ENCODE data around the gene ZYX. TPM values are rescaled to one million over a fixed set of nuclear protein-coding genes. Genes with fewer than 3 reads are reported as not detected.
A peak's percentile ranks its signal among the peaks of the same experiment; 100 is the strongest.

Gene ZYX
- polyA plus RNA-seq, 2 of the 4 experiments (the other 2 are of a cell fraction): 13.3 to 109 TPM

DNA sequence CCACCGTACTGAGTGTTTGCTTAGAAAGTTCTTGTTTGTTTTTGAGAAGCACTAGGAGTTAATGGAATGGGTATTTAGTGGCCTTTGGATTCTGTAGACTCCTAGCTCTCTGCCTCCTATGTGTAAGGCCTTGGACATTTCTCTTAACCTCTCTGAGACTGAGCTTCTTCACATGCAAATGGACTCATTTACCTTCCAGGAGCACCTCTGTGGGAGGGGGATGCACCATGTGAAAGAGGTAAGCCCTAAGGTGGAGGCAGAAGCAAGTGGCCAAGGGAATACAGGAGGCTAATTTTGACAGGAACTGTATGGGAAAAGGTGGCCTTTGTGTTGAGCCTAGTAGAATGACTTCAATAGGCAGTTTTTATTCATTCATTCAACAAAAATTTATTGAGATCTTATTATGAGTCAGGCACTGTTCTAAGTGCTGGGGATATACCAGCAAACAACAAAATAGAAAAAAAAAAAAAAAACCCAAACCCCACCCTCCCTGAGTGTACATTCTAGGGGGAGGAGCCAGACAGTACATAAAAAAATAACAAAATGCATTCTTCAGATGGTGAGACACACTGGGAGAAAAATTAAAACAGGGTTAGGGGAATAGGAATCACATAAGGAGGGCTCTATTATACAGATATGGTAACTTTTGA lies 36.7 kb downstream of the ZYX start:
- Histone ChIP-seq H3K4me3 (no peak overlapping the region), H3K4me2 (no peak overlapping the region), H3K27ac (no peak overlapping the region), H3K4me1 (peaks cover 5% of the 10 kb centered on the region; the same call in 1 of the 3 replicates), H3K9me3 (0 out of 3 replicates have a peak, but pooled peaks cover 3% of the 10 kb centered on the region)
- ChIA-PET CTCF (interaction anchor here (1.1 to 5.4 kb wide), 17 partner anchors 10 to 178 kb away, joined by 3 to 46 read pairs (median 8); partner anchors contain the start of gene EPHA1), POLR2A (no interaction called here)
- FAIRE-seq (no peak), ATAC-seq (no peak), DNase-seq (ENCODE audit: low read depth in 1 of 2, low spot score in 1 of 2) (no peak)
- TF ChIP-seq, protein P1, sequence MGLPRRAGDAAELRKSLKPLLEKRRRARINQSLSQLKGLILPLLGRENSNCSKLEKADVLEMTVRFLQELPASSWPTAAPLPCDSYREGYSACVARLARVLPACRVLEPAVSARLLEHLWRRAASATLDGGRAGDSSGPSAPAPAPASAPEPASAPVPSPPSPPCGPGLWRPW (IDR thresholded peaks at IDR 0.05): no peak
- TF ChIP-seq, protein P2, sequence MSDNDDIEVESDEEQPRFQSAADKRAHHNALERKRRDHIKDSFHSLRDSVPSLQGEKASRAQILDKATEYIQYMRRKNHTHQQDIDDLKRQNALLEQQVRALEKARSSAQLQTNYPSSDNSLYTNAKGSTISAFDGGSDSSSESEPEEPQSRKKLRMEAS (IDR thresholded peaks at IDR 0.05): no peak
- TF ChIP-seq MAZ (IDR thresholded peaks at IDR 0.05; ENCODE audit: borderline replicate concordance, low read depth, low read length) (no peak), RNF2 (IDR thresholded peaks at IDR 0.05; ENCODE audit: borderline replicate concordance, low read depth) (no peak), POLR2AphosphoS2 (conservative IDR thresholded peaks at IDR 0.05; ENCODE audit: low read length) (no peak), FOXS1 (CRISPR knock-in tag; IDR thresholded peaks at IDR 0.05) (no peak), HOXB5 (CRISPR knock-in tag; IDR thresholded peaks at IDR 0.05) (no peak), CHD4 (IDR thresholded peaks at IDR 0.05; ENCODE audit: borderline replicate concordance) (no peak)
- TF ChIP-seq, protein P3, sequence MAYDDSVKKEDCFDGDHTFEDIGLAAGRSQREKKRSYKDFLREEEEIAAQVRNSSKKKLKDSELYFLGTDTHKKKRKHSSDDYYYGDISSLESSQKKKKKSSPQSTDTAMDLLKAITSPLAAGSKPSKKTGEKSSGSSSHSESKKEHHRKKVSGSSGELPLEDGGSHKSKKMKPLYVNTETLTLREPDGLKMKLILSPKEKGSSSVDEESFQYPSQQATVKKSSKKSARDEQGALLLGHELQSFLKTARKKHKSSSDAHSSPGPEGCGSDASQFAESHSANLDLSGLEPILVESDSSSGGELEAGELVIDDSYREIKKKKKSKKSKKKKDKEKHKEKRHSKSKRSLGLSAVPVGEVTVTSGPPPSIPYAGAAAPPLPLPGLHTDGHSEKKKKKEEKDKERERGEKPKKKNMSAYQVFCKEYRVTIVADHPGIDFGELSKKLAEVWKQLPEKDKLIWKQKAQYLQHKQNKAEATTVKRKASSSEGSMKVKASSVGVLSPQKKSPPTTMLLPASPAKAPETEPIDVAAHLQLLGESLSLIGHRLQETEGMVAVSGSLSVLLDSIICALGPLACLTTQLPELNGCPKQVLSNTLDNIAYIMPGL (CRISPR knock-in tag; IDR thresholded peaks at IDR 0.05; ENCODE audit: borderline replicate concordance): no peak
- WGBS (ENCODE audit: missing lambda C conversion rate): 32% methylated on average over 1 of the region's 1 CpG

DNA sequence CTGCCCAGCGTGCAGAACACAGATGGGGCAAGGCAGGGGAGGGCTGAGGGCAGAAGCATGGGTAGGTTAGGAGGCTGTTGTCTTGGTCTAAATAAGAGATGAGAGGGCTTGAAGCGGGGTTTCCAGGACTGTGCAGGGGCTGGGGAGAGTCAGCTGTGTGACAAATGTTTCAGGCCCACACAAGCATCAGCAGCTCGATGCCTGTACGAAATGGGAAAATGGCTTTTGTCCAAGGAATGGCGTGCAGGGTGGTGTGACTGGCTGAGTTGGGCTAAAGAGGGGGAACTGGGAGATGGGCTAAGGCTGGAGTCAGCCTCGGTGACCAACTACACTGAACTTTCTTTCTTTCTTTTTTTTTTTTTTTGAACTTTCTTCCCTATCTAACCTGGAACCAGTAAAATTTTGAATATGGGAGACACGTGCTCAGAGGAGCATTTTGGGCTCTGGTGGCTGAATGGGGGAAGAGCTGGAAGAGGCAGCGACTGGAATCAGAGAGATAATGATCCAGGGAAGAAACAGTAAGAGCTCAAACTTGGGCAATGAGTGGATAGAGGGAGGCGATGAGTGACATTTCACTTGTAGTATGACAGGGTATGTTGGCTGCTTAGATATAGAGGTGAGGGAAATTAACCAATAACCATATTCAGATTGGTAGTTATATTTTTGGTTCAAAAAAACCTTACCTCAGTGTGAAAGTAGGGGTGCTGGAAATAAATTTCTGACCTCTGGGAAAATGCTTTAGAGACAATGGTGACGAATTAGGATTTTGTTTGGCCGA lies 37.7 kb downstream of the ZYX start:
- H3K4me1 ChIP-seq: peaks cover 5% of the 10 kb centered on the region; the same call in 1 of the 3 replicates
- DNase-seq (ENCODE audit: low read depth in 1 of 2, low spot score in 1 of 2): no peak
- ATAC-seq: no peak
- POLR2A ChIA-PET: no interaction called here
- H3K4me2 ChIP-seq: no peak overlapping the region
- CTCF ChIA-PET: interaction anchor here (0.7 to 5.4 kb wide), 5 partner anchors 12 to 717 kb away, joined by 3 to 46 read pairs (median 3); partner anchors contain the start of gene EPHA1
- H3K9me3 ChIP-seq: 0 out of 3 replicates have a peak, but pooled peaks cover 3% of the 10 kb centered on the region
- 63% methylated on average over 11 of the region's 11 CpGs for WGBS (ENCODE audit: missing lambda C conversion rate)
- FAIRE-seq: no peak
- H3K27ac ChIP-seq: no peak overlapping the region
- TF ChIP-seq, protein P2 (IDR thresholded peaks at IDR 0.05): no peak
- no peak for TF ChIP-seq ESRRA (IDR thresholded peaks at IDR 0.05; ENCODE audit: borderline replicate concordance, low read length)
- TF ChIP-seq TFCP2L1 (CRISPR knock-in tag; IDR thresholded peaks at IDR 0.05): no peak
- TF ChIP-seq, protein P1 (IDR thresholded peaks at IDR 0.05): no peak
- TF ChIP-seq, protein P3 (CRISPR knock-in tag; IDR thresholded peaks at IDR 0.05; ENCODE audit: borderline replicate concordance): no peak
- no peak for TF ChIP-seq CHD4 (IDR thresholded peaks at IDR 0.05; ENCODE audit: borderline replicate concordance)
- no peak for TF ChIP-seq HDAC2 (IDR thresholded peaks at IDR 0.05)
- TF ChIP-seq HOXB5 (CRISPR knock-in tag; IDR thresholded peaks at IDR 0.05): no peak
- no peak overlapping the region for H3K4me3 ChIP-seq

DNA sequence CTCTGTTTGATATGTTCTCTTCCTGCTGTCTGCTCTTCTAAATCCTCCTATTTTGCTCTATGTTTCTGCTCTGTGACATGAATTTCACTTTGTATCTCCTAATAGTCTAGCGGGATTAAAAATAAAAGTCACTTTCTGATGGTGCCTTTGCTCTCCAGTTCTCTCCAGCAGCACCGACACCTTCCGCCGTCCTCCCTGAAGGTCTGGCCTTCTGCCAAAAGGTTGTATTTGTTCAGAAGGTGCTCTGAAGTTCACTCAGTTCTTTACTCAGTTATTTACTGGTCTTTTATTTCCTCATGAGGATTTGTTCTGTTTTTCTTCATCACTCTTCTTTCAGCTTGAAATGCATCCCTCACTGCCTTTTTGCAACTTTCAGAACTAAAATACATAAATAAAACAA lies 38.7 kb downstream of the ZYX start:
- 4% methylated on average over 4 of the region's 4 CpGs for WGBS (ENCODE audit: missing lambda C conversion rate)
- peaks cover 5% of the 10 kb centered on the region; the same call in 1 of the 3 replicates for H3K4me1 ChIP-seq
- FAIRE-seq (no peak), ATAC-seq (no peak), DNase-seq (ENCODE audit: low read depth in 1 of 2, low spot score in 1 of 2) (no peak)
- peak overlapping the region; percentile 29; the same call in 2 of the 3 replicates for H3K4me2 ChIP-seq
- POLR2A ChIA-PET: no interaction called here
- no peak overlapping the region; a peak in 1 of 6 replicates for H3K27ac ChIP-seq
- H3K9me3 ChIP-seq: 0 out of 3 replicates have a peak, but pooled peaks cover 3% of the 10 kb centered on the region
- CTCF ChIA-PET: no interaction called here
- no peak overlapping the region for H3K4me3 ChIP-seq
- TF ChIP-seq CBX8 (IDR thresholded peaks at IDR 0.05): no peak
- no peak for TF ChIP-seq SMC3 (IDR thresholded peaks at IDR 0.05)
- no peak for TF ChIP-seq EHMT2 (IDR thresholded peaks at IDR 0.05; ENCODE audit: low read depth)
- TF ChIP-seq KDM5A (IDR thresholded peaks at IDR 0.05): no peak
- no peak for TF ChIP-seq KDM1A (IDR thresholded peaks at IDR 0.05; ENCODE audit: low read depth)
- no peak for TF ChIP-seq ZFP36 (IDR thresholded peaks at IDR 0.05; ENCODE audit: borderline replicate concordance, partially characterized antibody)
- TF ChIP-seq TFCP2L1 (CRISPR knock-in tag; IDR thresholded peaks at IDR 0.05): no peak
- TF ChIP-seq EHF (CRISPR knock-in tag; IDR thresholded peaks at IDR 0.05): no peak
- TF ChIP-seq BHLHE40 (IDR thresholded peaks at IDR 0.05; ENCODE audit: low read depth, low read length): no peak
- TF ChIP-seq, protein P4, sequence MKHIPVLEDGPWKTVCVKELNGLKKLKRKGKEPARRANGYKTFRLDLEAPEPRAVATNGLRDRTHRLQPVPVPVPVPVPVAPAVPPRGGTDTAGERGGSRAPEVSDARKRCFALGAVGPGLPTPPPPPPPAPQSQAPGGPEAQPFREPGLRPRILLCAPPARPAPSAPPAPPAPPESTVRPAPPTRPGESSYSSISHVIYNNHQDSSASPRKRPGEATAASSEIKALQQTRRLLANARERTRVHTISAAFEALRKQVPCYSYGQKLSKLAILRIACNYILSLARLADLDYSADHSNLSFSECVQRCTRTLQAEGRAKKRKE (CRISPR knock-in tag; IDR thresholded peaks at IDR 0.05; ENCODE audit: low read depth): no peak
- no peak for TF ChIP-seq MAFK (IDR thresholded peaks at IDR 0.05; ENCODE audit: partially characterized antibody)
- no peak for TF ChIP-seq NFE2L2 (conservative IDR thresholded peaks at IDR 0.05; ENCODE audit: low read length)
- no peak for TF ChIP-seq CHD2 (IDR thresholded peaks at IDR 0.05; ENCODE audit: low read length, partially characterized antibody)
